ENCODE results near the gene LDHD. TPM values are rescaled to one million over a fixed set of nuclear protein-coding genes. Genes with fewer than 3 reads are reported as not detected.

The LDHD gene
- total RNA-seq, 4 donors from 2014 or later = 10.2 to 41.3 (median 26.3) TPM

DNA sequence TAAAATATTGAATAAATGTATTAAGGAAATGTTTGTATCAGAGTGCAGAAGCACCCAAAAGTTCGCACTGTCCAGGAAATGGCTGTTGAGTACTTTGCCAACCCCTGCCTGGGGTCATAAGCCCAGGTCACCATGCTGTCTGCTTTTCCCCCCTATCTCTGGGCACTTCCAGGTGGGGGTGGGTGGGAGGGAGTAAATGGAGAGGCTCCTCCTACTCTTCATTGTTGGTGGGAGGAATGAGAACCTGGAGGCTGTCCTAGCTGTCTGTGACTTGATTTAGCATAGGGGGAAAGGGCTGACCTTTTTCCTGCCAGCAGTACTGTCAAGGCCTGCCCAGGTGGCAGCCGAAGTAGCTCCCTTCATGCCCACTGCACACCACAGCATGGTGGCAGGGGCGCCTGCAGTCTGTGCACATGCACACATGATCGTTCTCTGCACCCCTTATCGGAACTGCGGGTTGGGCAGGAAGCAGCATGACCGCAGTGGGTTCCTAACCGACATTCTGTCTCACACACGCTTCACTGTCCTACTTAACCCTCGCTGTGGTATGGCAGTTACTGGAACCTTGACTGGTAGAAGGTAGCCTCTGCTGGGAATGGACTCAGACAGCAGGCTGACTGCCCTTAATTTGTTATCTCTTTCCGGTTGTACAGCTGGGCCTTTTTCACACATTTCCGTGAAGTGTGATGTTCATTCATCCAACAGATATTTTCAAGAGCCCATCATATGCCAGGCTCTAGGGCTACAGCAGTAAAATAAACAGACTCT lies 41.5 kb downstream of the LDHD start:
- Histone ChIP-seq H3K4me3 (replicated peaks in 1 of 3) (no peak overlapping the region), H3K36me3 (no peaks in the 10 kb centered on the region), H3K9me3 (no peaks in the 10 kb centered on the region), H3K27me3 (no peaks in the 10 kb centered on the region), H3K27ac (no peak overlapping the region), H3K4me1 (peaks cover 9 to 22% of the 10 kb centered on the region in 2 donors)
- intact Hi-C loops (cut with DNase I) = no loop called here
- TF ChIP-seq POLR2A (IDR thresholded peaks at IDR 0.05) = no peak
- TF ChIP-seq, protein P1, sequence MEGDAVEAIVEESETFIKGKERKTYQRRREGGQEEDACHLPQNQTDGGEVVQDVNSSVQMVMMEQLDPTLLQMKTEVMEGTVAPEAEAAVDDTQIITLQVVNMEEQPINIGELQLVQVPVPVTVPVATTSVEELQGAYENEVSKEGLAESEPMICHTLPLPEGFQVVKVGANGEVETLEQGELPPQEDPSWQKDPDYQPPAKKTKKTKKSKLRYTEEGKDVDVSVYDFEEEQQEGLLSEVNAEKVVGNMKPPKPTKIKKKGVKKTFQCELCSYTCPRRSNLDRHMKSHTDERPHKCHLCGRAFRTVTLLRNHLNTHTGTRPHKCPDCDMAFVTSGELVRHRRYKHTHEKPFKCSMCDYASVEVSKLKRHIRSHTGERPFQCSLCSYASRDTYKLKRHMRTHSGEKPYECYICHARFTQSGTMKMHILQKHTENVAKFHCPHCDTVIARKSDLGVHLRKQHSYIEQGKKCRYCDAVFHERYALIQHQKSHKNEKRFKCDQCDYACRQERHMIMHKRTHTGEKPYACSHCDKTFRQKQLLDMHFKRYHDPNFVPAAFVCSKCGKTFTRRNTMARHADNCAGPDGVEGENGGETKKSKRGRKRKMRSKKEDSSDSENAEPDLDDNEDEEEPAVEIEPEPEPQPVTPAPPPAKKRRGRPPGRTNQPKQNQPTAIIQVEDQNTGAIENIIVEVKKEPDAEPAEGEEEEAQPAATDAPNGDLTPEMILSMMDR (IDR thresholded peaks at IDR 0.05) = no peak
- no peak for DNase-seq
- WGBS, 2 donors = 55 to 80% methylated on average over 6 to 12 of the region's 12 CpGs

DNA sequence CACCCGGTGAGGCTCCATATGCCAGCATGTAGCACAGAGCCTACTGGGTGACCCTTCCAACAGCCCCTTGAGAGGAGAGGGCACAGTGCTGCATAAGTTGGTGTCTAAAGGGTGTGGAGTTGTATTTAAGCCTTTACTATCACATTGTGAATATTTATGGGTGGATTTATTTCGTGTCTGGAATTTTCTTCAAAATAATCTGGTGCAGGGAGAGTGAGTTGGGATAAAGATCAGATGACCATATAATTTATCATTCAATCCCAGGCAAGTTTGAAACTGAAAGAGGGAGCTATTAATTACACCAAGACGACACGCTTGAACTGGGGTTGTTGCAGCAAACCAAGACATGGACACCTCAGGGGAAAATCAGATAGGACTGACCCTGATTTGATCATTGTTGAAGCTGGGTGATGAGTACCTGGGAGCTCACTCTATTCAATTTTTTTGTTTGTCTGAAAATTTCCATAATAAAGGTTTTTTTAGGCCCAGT lies 42.2 kb downstream of the LDHD start:
- H3K36me3 ChIP-seq = no peaks in the 10 kb centered on the region
- no peak overlapping the region for H3K4me3 ChIP-seq (replicated peaks in 1 of 3)
- TF ChIP-seq, protein P1 (IDR thresholded peaks at IDR 0.05) = no peak
- no peak for TF ChIP-seq POLR2A (IDR thresholded peaks at IDR 0.05)
- H3K27ac ChIP-seq = no peak overlapping the region
- peaks cover 9 to 26% of the 10 kb centered on the region in 2 donors for H3K4me1 ChIP-seq
- no peak for DNase-seq
- H3K9me3 ChIP-seq = no peaks in the 10 kb centered on the region
- WGBS, 2 donors = 89 to 92% methylated on average over 4 of the region's 4 CpGs
- H3K27me3 ChIP-seq = no peaks in the 10 kb centered on the region
- intact Hi-C loops (cut with DNase I) = no loop called here

DNA sequence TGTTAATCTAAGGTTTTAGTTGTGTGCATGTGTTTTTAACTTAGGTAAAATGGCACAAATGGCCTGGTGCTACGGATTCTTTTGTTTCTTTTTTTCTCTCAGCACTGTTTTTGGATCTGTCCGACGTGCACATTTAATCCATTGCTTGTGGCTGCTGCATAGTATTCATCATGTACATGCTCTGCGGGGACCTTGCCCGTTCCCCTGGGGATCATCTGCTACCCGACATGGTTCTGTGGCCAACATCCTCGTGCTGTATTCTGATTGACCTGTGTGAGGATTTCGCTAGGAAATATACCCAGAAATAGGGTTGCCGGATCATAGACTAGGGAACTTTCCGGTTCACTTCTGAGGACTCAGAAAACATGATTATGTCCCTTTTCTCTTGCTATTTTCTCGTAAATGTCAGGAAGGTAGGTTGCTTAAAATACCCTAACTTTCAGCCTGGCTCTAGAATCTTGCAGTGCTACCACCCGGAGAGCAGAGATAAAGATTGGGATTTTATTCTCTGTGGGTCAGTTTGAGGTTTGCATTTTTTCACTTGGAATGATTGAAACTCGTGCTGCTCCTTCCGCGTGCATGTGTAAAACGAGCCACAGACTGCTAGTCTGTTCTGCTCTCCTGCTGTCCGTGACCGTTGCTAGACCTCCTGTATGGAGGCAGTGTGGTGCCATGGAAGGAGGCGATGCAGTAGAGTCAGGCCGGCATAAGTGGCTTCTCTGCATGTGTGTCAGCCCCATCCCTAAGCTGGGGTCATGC lies 42.9 kb downstream of the LDHD start:
- Histone ChIP-seq H3K27ac (no peak overlapping the region), H3K9me3 (no peaks in the 10 kb centered on the region), H3K36me3 (no peaks in the 10 kb centered on the region), H3K27me3 (no peaks in the 10 kb centered on the region), H3K4me1 (peaks cover 9 to 26% of the 10 kb centered on the region in 2 donors), H3K4me3 (replicated peaks in 1 of 3) (no peak overlapping the region)
- intact Hi-C loops (cut with DNase I) = no loop called here
- no peak for TF ChIP-seq POLR2A (IDR thresholded peaks at IDR 0.05)
- TF ChIP-seq, protein P1 (IDR thresholded peaks at IDR 0.05) = no peak
- no peak for DNase-seq
- 82 to 91% methylated on average over 20 of the region's 20 CpGs for WGBS, 2 donors

DNA sequence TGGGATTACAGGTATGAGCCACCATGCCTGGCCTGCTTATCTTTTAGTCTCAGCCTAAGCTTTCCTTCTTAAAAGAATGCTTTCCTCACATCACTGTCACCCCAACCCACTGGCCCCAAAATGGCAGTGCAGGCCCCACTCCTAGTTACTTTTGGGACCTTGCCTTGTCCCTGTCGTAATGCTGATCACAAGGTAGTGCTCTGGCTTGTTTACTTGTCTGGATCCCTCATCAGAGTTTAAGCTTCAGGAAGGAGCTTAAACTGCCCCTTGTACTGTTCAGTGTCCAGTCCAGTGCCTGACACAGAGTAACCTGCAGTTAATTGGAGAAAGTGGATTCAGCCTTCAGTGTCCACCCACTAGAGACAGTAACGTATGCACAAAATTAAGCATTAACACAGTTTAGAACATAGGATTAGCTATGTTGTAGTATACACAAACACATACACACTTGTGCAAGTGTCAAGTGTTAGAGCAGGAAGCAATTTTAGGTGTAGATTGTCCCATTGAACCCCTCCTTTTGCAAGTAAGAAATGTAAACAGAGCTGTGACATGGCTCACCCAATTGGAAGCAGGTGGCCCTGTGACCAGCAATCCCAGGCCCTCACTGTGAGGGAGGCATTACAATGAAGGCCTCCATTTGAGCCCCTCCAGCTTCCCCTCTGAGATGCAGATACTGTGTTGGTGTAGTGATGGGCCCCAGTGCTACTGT lies 44.2 kb downstream of the LDHD start:
- no peaks in the 10 kb centered on the region for H3K27me3 ChIP-seq
- DNase-seq = no peak
- no peaks in the 10 kb centered on the region for H3K9me3 ChIP-seq
- no peak overlapping the region for H3K4me3 ChIP-seq (replicated peaks in 1 of 3)
- intact Hi-C loops (cut with DNase I) = no loop called here
- no peak overlapping the region for H3K27ac ChIP-seq
- no peaks in the 10 kb centered on the region for H3K36me3 ChIP-seq
- WGBS, 2 donors = 90 to 95% methylated on average over 2 of the region's 2 CpGs
- peaks cover 21 to 38% of the 10 kb centered on the region in 2 donors for H3K4me1 ChIP-seq
- TF ChIP-seq, protein P1 (IDR thresholded peaks at IDR 0.05) = no peak
- TF ChIP-seq POLR2A (IDR thresholded peaks at IDR 0.05) = no peak
